HG02970 (cell line): ENCODE results near the gene SH3GL3.

Experiments
- ATAC-seq: cut with Tn5 transposase; IDR thresholded peaks from one replicate; pipeline ENCODE4 v1.9.1; 2021; ENCODE audit warnings: mild to moderate bottlenecking, moderate library complexity, moderate number of reproducible peaks; ENCODE audit not compliant: unreplicated experiment, low FRiP score

SH3GL3 gene

GRCh38 chr15:83499476-83499875 is 52.3 kb downstream of the SH3GL3 start:
- ATAC-seq, result no peak

GRCh38 chr15:83503595-83504364 is 56.6 kb downstream of the SH3GL3 start:
- ATAC-seq, result no peak

DNA sequence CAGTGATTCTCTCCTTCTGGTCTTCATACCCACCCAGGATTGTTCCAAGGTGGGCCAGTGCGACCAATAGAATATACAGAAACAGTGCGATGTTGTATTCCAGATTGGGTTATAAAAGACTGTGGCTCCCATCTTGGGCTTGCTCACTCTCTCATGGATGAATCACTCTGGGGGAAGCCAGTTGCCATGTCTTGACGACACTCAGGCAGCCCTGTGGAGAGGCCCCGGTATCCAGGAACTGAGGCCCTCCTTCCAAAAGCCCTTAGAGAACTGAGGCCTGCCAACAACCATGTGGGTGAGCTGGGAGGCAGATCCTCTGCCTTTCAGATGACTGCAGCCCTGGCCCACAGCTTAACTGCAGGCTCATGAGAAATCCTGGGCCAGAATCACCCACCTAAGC is 57.2 kb downstream of the SH3GL3 start:
- ATAC-seq, result no peak

DNA sequence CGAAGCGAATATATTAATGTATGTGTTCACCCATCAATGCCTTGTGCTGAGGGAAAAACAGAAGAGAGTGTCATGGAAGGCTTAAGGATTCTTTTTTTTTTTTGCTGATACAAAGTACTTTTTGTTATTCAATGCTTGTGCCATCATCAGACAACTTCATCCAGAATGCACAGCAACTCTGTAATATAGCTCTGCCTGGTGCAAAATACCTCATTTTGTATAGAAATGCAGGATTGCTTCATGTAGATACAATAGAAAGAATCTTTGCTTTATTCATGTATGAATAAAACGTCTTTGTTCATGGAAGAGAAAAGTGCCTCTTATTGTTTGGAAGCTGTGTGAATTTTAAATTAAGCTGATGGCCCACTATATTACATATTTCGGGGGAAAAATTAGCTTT is 62.9 kb downstream of the SH3GL3 start:
- no peak for ATAC-seq

DNA sequence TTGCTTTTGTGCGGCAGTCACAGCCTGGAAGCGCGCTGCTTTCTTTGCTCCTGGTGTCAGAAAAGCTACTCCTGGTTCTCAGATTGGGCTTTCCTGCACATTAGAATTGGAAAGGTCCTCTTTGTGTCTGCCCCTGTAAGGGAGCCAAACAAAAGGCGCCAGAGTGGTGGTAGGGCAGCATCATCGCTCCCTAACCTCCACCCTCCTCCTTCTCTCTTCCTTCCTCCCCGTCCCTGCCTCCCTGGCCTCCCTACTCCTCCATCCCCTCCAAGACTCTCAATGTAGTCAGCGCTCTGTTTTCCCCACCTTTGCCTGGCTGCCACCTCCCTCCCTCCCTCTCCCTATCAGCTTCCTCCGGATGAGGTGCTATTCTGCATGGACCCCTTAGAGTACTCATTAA is 65.3 kb downstream of the SH3GL3 start:
- no peak for ATAC-seq

DNA sequence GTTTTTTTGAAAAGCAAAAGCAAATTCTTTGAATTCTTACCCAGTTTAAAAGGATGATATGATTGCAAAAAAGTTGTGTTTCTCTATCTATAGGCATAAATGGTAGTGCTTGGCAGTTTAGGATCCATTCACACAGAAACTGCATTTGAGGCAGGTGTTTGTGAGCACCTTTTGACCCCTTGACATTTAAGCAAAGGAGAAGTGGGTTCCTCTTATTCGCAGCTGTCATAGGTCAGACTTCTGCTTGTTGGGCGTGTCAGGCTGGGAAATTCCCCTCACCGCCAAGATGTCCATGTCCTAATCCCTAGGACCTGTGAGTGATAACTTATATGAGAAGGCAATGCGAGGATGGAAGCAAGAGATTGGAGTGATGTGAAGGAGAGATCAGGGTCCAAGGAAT is 67.4 kb downstream of the SH3GL3 start:
- no peak for ATAC-seq

DNA sequence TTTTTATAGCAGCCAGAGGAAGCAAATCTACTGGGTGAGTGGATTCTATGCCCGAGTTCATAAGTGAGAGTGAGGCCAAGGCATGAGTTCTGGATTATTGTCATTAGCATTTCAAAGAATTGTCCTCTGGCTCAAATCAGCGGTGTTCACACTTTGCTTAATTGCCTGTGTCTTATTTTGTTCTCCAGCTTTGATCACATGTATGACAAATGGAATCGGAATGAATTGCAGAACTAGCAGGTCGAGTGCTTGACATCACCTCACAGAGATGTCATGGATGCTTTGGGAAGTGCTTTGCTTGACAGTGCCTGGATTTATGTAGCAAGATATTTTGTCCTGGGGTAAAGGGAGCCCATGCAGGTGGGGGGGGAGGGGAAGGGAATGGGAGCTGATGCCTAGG is 68.0 kb downstream of the SH3GL3 start:
- ATAC-seq, result no peak

GRCh38 chr15:83516935-83517334 is 69.8 kb downstream of the SH3GL3 start:
- no peak for ATAC-seq

DNA sequence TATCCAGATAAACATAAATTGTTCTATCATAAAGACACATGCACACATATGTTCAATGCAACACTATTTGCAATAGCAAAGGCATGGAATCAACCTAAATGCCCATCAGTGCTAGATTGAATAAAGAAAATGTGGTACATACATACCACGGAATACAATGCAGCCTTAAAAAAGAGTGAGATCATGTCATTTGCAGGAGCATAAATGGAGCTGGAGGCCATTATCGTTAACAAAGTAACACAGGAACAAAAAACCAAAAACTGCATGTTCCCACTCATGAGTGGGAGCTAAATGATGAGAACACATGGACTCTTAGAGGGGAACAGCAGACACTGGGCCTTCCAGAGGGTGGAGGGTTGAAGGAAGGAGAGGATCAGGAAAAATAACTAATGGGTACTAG is 79.2 kb downstream of the SH3GL3 start:
- ATAC-seq, result no peak

DNA sequence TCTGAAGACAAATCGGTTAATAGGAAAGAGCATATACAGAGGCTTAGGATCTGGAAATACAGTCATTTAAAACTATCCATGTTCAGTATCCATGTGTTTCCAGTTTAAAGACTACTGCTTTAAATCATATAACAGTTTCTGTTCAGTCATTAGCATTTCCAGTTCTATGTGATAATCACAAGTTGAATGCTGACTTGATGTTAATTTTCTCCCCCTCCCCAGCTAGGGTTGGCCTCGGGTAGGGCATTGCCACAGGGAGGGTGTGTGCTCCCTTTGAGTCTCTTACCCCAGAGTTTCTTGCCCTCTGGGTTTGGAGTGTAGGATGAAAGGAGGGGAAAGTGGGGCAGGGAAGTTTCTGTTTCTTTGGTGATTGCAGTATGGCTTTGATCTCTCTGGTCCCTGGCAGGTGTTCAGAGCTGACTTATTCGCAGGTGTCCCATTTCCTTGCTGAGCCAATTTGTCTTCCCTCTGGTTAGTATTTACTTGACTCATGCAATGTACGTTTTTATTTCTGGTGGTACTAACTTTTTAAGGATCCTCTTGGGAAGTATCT is 86.3 kb downstream of the SH3GL3 start:
- no peak for ATAC-seq

GRCh38 chr15:83537606-83538005 is 90.5 kb downstream of the SH3GL3 start:
- ATAC-seq, result no peak

DNA sequence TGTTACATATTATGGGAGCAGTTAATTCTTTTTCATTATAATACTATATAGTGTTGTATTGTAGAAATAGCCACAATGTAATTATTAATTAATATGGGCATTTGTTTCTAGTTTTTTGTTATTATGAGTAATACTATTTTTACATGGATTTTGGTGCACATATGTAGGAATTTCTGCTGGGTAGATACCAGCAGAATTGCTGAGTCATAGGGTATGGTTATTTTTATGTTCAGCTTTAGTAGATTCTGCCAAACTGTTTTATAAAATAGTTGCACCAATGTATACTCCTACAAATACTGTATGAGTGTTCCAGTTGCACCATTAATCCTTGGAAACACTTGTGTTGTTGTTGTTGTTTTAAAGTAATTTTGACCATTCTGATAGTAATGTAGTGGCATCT is 91.5 kb downstream of the SH3GL3 start:
- ATAC-seq, result no peak

GRCh38 chr15:83545804-83546511 is 98.8 kb downstream of the SH3GL3 start:
- ATAC-seq, result no peak

DNA sequence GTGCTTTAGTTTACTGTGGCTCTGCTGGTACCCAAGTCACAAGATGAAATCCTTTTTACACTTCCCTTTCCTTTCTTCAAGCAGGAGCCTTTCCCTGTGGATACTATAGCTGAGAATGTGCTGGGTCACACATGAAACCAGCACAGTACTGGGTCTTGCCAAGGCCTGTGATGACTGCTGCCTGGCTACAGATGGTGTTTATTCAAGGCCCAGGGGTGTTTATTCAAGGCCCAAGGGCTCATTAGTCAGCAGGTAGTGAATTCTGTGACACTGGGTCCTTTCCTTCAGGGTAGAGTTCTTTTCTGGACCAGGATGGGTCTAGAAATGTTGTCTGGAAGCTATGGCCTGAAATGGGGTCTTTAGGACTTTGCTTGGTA is 99.4 kb downstream of the SH3GL3 start:
- ATAC-seq, result no peak

GRCh38 chr15:83547168-83547567 is 100.0 kb downstream of the SH3GL3 start:
- no peak for ATAC-seq

GRCh38 chr15:83549623-83550022 is 102.5 kb downstream of the SH3GL3 start:
- no peak for ATAC-seq

DNA sequence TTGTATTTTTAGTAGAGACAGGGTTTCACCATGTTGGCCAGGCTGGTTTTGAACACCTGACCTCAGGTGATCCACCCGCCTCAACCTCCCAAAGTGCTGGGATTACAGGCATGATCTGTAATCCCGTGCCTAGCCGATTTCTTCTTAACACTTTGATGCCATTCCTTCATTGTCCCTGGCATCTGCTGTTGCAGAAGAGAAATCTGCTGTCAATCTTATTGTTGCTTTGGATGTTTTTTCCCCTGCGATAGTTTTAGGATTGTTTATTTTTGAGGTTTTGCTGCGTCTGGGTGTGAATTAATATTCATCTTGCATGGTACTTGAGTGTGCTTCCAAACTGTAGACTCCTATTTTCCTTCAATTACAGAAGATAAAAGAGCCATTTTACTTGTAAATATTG is 107.4 kb downstream of the SH3GL3 start:
- ATAC-seq, result no peak

DNA sequence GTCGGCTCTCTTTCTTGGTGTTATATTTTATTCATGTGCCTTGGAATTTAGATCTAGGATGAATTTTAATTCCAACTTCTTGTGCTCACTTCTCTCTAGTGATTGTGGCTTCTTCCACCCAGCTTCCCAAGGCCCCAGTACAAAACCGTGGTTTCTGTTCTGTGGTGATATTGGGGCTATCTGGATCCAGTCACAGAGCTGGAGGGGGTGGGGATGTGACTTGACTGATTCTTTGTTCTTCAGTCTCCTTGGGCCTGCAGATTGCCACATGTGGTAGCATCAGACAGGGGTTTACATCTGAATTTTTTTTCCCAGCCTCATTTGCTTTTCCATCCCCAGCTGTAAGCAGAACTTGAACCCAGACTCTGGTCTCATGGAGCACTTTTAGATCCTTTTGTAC is 108.2 kb downstream of the SH3GL3 start:
- no peak for ATAC-seq

GRCh38 chr15:83556068-83556467 is 108.9 kb downstream of the SH3GL3 start:
- no peak for ATAC-seq

DNA sequence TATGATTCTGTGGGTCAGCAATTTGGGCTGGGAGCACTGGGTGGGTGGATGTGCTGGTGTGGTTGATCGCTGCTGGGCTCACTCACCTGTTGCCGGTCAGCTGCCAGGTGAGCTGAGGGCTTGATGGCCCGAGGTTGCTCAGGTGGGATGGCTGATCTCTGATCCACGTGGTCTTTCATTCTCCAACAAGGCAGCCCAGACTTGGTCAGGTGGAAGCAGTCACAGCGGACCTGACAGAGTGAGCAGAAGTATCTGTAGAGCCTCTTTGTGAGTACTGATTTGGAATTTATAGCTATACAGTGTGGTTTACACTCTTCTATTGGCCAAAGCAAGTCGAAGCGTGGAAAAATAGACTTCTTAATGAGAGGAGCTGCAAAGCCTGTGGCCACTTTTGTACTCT is 109.6 kb downstream of the SH3GL3 start:
- ATAC-seq, result no peak

GRCh38 chr15:83558146-83558545 is 111.0 kb downstream of the SH3GL3 start:
- no peak for ATAC-seq
